ENCODE measurements around the gene DLGAP1.

Gene DLGAP1

GRCh38 chr18:3924455-3924854 lies 530.7 kb downstream of the DLGAP1 start:
- no peak overlapping the region for H3K4me3 ChIP-seq (ENCODE audit: insufficient read length, low read depth)
- TF ChIP-seq SUZ12 (IDR thresholded peaks at IDR 0.05; ENCODE audit: extremely low read depth, insufficient read depth, insufficient read length): no peak
- no peak for TF ChIP-seq YY1 (IDR thresholded peaks at IDR 0.05; ENCODE audit: insufficient read depth, insufficient read length)
- TF ChIP-seq ZNF274 (IDR thresholded peaks at IDR 0.05; ENCODE audit: low read depth, low read length): no peak
- no peak for DNase-seq (ENCODE audit: low read depth, low spot score)
- H3K4me1 ChIP-seq (ENCODE audit: insufficient read depth, insufficient read length): no peaks in the 10 kb centered on the region
- no peak overlapping the region for H3K9ac ChIP-seq (ENCODE audit: insufficient read length, low read depth)
- no peaks in the 10 kb centered on the region for H3K27me3 ChIP-seq (ENCODE audit: insufficient read depth, insufficient read length)
- H3K9me3 ChIP-seq (ENCODE audit: insufficient read depth, low read length): no peaks in the 10 kb centered on the region
- no peaks in the 10 kb centered on the region for H3K36me3 ChIP-seq (ENCODE audit: insufficient read depth, insufficient read length, low read length)

GRCh38 chr18:3923750-3924149 lies 531.4 kb downstream of the DLGAP1 start:
- Histone ChIP-seq H3K9ac (ENCODE audit: insufficient read length, low read depth) (no peak overlapping the region), H3K36me3 (ENCODE audit: insufficient read depth, insufficient read length, low read length) (no peaks in the 10 kb centered on the region), H3K27me3 (ENCODE audit: insufficient read depth, insufficient read length) (no peaks in the 10 kb centered on the region), H3K9me3 (ENCODE audit: insufficient read depth, low read length) (no peaks in the 10 kb centered on the region), H3K4me3 (ENCODE audit: insufficient read length, low read depth) (no peak overlapping the region), H3K4me1 (ENCODE audit: insufficient read depth, insufficient read length) (no peaks in the 10 kb centered on the region)
- DNase-seq (ENCODE audit: low read depth, low spot score): no peak
- TF ChIP-seq SUZ12 (IDR thresholded peaks at IDR 0.05; ENCODE audit: extremely low read depth, insufficient read depth, insufficient read length): no peak
- no peak for TF ChIP-seq YY1 (IDR thresholded peaks at IDR 0.05; ENCODE audit: insufficient read depth, insufficient read length)
- no peak for TF ChIP-seq ZNF274 (IDR thresholded peaks at IDR 0.05; ENCODE audit: low read depth, low read length)

- TF ChIP-seq ZNF274 (IDR thresholded peaks at IDR 0.05; ENCODE audit: low read depth, low read length): no peak
- no peak for TF ChIP-seq SUZ12 (IDR thresholded peaks at IDR 0.05; ENCODE audit: extremely low read depth, insufficient read depth, insufficient read length)
- no peak for TF ChIP-seq YY1 (IDR thresholded peaks at IDR 0.05; ENCODE audit: insufficient read depth, insufficient read length)
- no peaks in the 10 kb centered on the region for H3K36me3 ChIP-seq (ENCODE audit: insufficient read depth, insufficient read length, low read length)
- DNase-seq (ENCODE audit: low read depth, low spot score): no peak
- H3K9ac ChIP-seq (ENCODE audit: insufficient read length, low read depth): no peak overlapping the region
- H3K4me3 ChIP-seq (ENCODE audit: insufficient read length, low read depth): no peak overlapping the region
- H3K9me3 ChIP-seq (ENCODE audit: insufficient read depth, low read length): no peaks in the 10 kb centered on the region
- no peaks in the 10 kb centered on the region for H3K27me3 ChIP-seq (ENCODE audit: insufficient read depth, insufficient read length)
- no peaks in the 10 kb centered on the region for H3K4me1 ChIP-seq (ENCODE audit: insufficient read depth, insufficient read length)
Observed at GRCh38 chr18:3921826-3922225, 533.3 kb downstream of the DLGAP1 start.

- no peaks in the 10 kb centered on the region for H3K9me3 ChIP-seq (ENCODE audit: insufficient read depth, low read length)
Observed at GRCh38 chr18:3920832-3921231, 534.3 kb downstream of the DLGAP1 start.

GRCh38 chr18:3919396-3920061 lies 535.6 kb downstream of the DLGAP1 start:
- Histone ChIP-seq H3K27me3 (ENCODE audit: insufficient read depth, insufficient read length) (no peaks in the 10 kb centered on the region), H3K9me3 (ENCODE audit: insufficient read depth, low read length) (no peaks in the 10 kb centered on the region), H3K4me3 (ENCODE audit: insufficient read length, low read depth) (no peak overlapping the region), H3K36me3 (ENCODE audit: insufficient read depth, insufficient read length, low read length) (no peaks in the 10 kb centered on the region), H3K4me1 (ENCODE audit: insufficient read depth, insufficient read length) (no peaks in the 10 kb centered on the region), H3K9ac (ENCODE audit: insufficient read length, low read depth) (no peak overlapping the region)
- no peak for DNase-seq (ENCODE audit: low read depth, low spot score)
- TF ChIP-seq YY1 (IDR thresholded peaks at IDR 0.05; ENCODE audit: insufficient read depth, insufficient read length) (no peak), ZNF274 (IDR thresholded peaks at IDR 0.05; ENCODE audit: low read depth, low read length) (no peak), SUZ12 (IDR thresholded peaks at IDR 0.05; ENCODE audit: extremely low read depth, insufficient read depth, insufficient read length) (no peak)

More at GRCh38 chr18:3920832-3921231, 534.3 kb downstream of the DLGAP1 start:
- Histone ChIP-seq H3K36me3 (ENCODE audit: insufficient read depth, insufficient read length, low read length) (no peaks in the 10 kb centered on the region), H3K27me3 (ENCODE audit: insufficient read depth, insufficient read length) (no peaks in the 10 kb centered on the region), H3K4me3 (ENCODE audit: insufficient read length, low read depth) (no peak overlapping the region), H3K4me1 (ENCODE audit: insufficient read depth, insufficient read length) (no peaks in the 10 kb centered on the region), H3K9ac (ENCODE audit: insufficient read length, low read depth) (no peak overlapping the region)
- TF ChIP-seq ZNF274 (IDR thresholded peaks at IDR 0.05; ENCODE audit: low read depth, low read length) (no peak), SUZ12 (IDR thresholded peaks at IDR 0.05; ENCODE audit: extremely low read depth, insufficient read depth, insufficient read length) (no peak), YY1 (IDR thresholded peaks at IDR 0.05; ENCODE audit: insufficient read depth, insufficient read length) (no peak)
- no peak for DNase-seq (ENCODE audit: low read depth, low spot score)

GRCh38 chr18:3916082-3916481 lies 539.0 kb downstream of the DLGAP1 start:
- TF ChIP-seq YY1 (IDR thresholded peaks at IDR 0.05; ENCODE audit: insufficient read depth, insufficient read length): no peak
- no peak for TF ChIP-seq ZNF274 (IDR thresholded peaks at IDR 0.05; ENCODE audit: low read depth, low read length)
- TF ChIP-seq SUZ12 (IDR thresholded peaks at IDR 0.05; ENCODE audit: extremely low read depth, insufficient read depth, insufficient read length): no peak
- DNase-seq (ENCODE audit: low read depth, low spot score): no peak
- Histone ChIP-seq H3K36me3 (ENCODE audit: insufficient read depth, insufficient read length, low read length) (no peaks in the 10 kb centered on the region), H3K9ac (ENCODE audit: insufficient read length, low read depth) (no peak overlapping the region), H3K4me1 (ENCODE audit: insufficient read depth, insufficient read length) (no peaks in the 10 kb centered on the region), H3K4me3 (ENCODE audit: insufficient read length, low read depth) (no peak overlapping the region), H3K9me3 (ENCODE audit: insufficient read depth, low read length) (no peaks in the 10 kb centered on the region), H3K27me3 (ENCODE audit: insufficient read depth, insufficient read length) (no peaks in the 10 kb centered on the region)

GRCh38 chr18:3914833-3915610 lies 540.1 kb downstream of the DLGAP1 start:
- Histone ChIP-seq H3K9me3 (ENCODE audit: insufficient read depth, low read length) (no peaks in the 10 kb centered on the region), H3K4me3 (ENCODE audit: insufficient read length, low read depth) (no peak overlapping the region), H3K9ac (ENCODE audit: insufficient read length, low read depth) (no peak overlapping the region), H3K4me1 (ENCODE audit: insufficient read depth, insufficient read length) (no peaks in the 10 kb centered on the region), H3K36me3 (ENCODE audit: insufficient read depth, insufficient read length, low read length) (no peaks in the 10 kb centered on the region), H3K27me3 (ENCODE audit: insufficient read depth, insufficient read length) (no peaks in the 10 kb centered on the region)
- DNase-seq (ENCODE audit: low read depth, low spot score): no peak
- no peak for TF ChIP-seq ZNF274 (IDR thresholded peaks at IDR 0.05; ENCODE audit: low read depth, low read length)
- TF ChIP-seq SUZ12 (IDR thresholded peaks at IDR 0.05; ENCODE audit: extremely low read depth, insufficient read depth, insufficient read length): no peak
- no peak for TF ChIP-seq YY1 (IDR thresholded peaks at IDR 0.05; ENCODE audit: insufficient read depth, insufficient read length)
